ENCODE measurements around the gene CCDC187. TPM values are rescaled to one million over a fixed set of nuclear protein-coding genes. Genes with fewer than 3 reads are reported as not detected.

Gene CCDC187
- total RNA-seq, 2 donors from 2014 or later: 1.3 to 2.3 TPM

GRCh38 chr9:136342181-136343120 is 38.6 kb upstream of the CCDC187 start:
- intact Hi-C loops (cut with DNase I): no loop called here
- Histone ChIP-seq H3K4me1 (peaks cover 62% of the 10 kb centered on the region), H3K36me3 (replicated peaks in 1 of 2; ENCODE audit: insufficient read depth in 1 of 2, low read depth in 2 of 2) (no peaks in the 10 kb centered on the region), H3K27ac (peak overlapping the region; percentile 93 to 97 (median 95)), H3K9me3 (no peaks in the 10 kb centered on the region), H3K27me3 (no peaks in the 10 kb centered on the region), H3K4me3 (peak overlapping the region; percentile 6 to 35)
- WGBS, 2 donors: 3 to 5% methylated on average over 26 to 59 of the region's 60 CpGs
- ATAC-seq: peak; percentile 71
- DNase-seq: peak; percentile 92 to 97 (median 94)
- TF ChIP-seq POLR2A (IDR thresholded peaks at IDR 0.05): peak; percentile 90 to 92 (median 90)
- TF ChIP-seq CTCF (IDR thresholded peaks at IDR 0.05): peak in 4 of 7 experiments; percentile 15 to 28 (median 24)

- Histone ChIP-seq H3K4me3 (peak overlapping the region in 1 of 2 donors; percentile 35), H3K27ac (peak overlapping the region; percentile 93 to 97 (median 95)), H3K4me1 (peaks cover 62% of the 10 kb centered on the region), H3K9me3 (no peaks in the 10 kb centered on the region), H3K27me3 (no peaks in the 10 kb centered on the region), H3K36me3 (replicated peaks in 1 of 2; ENCODE audit: insufficient read depth in 1 of 2, low read depth in 2 of 2) (no peaks in the 10 kb centered on the region)
- peak in 1 of 4 donors; percentile 50 for DNase-seq
- ATAC-seq: no peak
- 39 to 46% methylated on average over 7 to 10 of the region's 10 CpGs for whole genome bisulfite sequencing, 2 donors
- TF ChIP-seq CTCF (IDR thresholded peaks at IDR 0.05) (no peak), POLR2A (IDR thresholded peaks at IDR 0.05) (peak in 2 of 3 donors; percentile 24 to 51)
- intact Hi-C loops (cut with DNase I): no loop called here
Observed at GRCh38 chr9:136341769-136342168, 37.9 kb upstream of the CCDC187 start.

GRCh38 chr9:136341042-136341655 is 37.3 kb upstream of the CCDC187 start:
- 36 to 63% methylated on average over 6 to 15 of the region's 18 CpGs for WGBS, 2 donors
- H3K36me3 ChIP-seq (replicated peaks in 1 of 2; ENCODE audit: insufficient read depth in 1 of 2, low read depth in 2 of 2): no peaks in the 10 kb centered on the region
- no peak overlapping the region for H3K4me3 ChIP-seq
- ATAC-seq (peak; percentile 58), DNase-seq (peak; percentile 91 to 96 (median 94))
- H3K9me3 ChIP-seq: no peaks in the 10 kb centered on the region
- intact Hi-C loops (cut with DNase I): no loop called here
- H3K27ac ChIP-seq: peak overlapping the region; percentile 93 to 97 (median 95)
- TF ChIP-seq CTCF (IDR thresholded peaks at IDR 0.05): no peak
- peak in 2 of 3 donors; percentile 60 to 67 for TF ChIP-seq POLR2A (IDR thresholded peaks at IDR 0.05)
- H3K27me3 ChIP-seq: no peaks in the 10 kb centered on the region
- peaks cover 62% of the 10 kb centered on the region for H3K4me1 ChIP-seq

GRCh38 chr9:136340356-136341041 is 36.6 kb upstream of the CCDC187 start:
- no peaks in the 10 kb centered on the region for H3K36me3 ChIP-seq (replicated peaks in 1 of 2; ENCODE audit: insufficient read depth in 1 of 2, low read depth in 2 of 2)
- DNase-seq (no peak), ATAC-seq (no peak)
- intact Hi-C loops (cut with DNase I): no loop called here
- no peak for TF ChIP-seq POLR2A (IDR thresholded peaks at IDR 0.05)
- TF ChIP-seq CTCF (IDR thresholded peaks at IDR 0.05): no peak
- H3K27ac ChIP-seq: peak overlapping the region; percentile 93 to 97 (median 95)
- peaks cover 58% of the 10 kb centered on the region for H3K4me1 ChIP-seq
- no peaks in the 10 kb centered on the region for H3K9me3 ChIP-seq
- no peak overlapping the region for H3K4me3 ChIP-seq
- H3K27me3 ChIP-seq: no peaks in the 10 kb centered on the region
- WGBS, 2 donors: 87 to 94% methylated on average over 14 to 24 of the region's 28 CpGs

Measured in body of pancreas (tissue), 4 donors.